Natural killer cell (primary cell): ENCODE results near the gene CUX1. TPM values are rescaled to one million over a fixed set of nuclear protein-coding genes. Genes with fewer than 3 reads are reported as not detected.

Experiments used
- ATAC-seq, 3 donors: fragments of 150-1000 bp in 2 of 3; fragments of 200-7000 bp in 1 of 3; cut with Tn5 transposase; 1 replicate in 1 of 3; 2 replicates in 2 of 3; pipeline ENCODE4 v1.10.0; 2021; ENCODE audit warnings: mild to moderate bottlenecking in 2 of 3, moderate library complexity in 2 of 3
- DNase-seq, 2 donors: peaks; one replicate each; pipeline versions ENCODE4 v3.0.0 to v3.0.0-alpha.2; 2013 to 2021; ENCODE audit warnings: mixed read lengths in 1 of 2
- H3K27ac ChIP-seq: one replicate; pipeline ENCODE4 v1.5.1; 2013; ENCODE audit warnings: mild to moderate bottlenecking, low read length
- H3K27me3 ChIP-seq: one replicate; pipeline ENCODE4 v1.6.1; 2013; ENCODE audit warnings: low read length; ENCODE audit not compliant: control insufficient read depth, insufficient read depth
- H3K36me3 ChIP-seq: one replicate; pipeline ENCODE4 v1.6.1; 2013; ENCODE audit warnings: low read length; ENCODE audit not compliant: control insufficient read depth, insufficient read depth
- H3K4me1 ChIP-seq: one replicate; pipeline ENCODE4 v1.6.1; 2013; ENCODE audit warnings: low read length; ENCODE audit not compliant: control insufficient read depth, insufficient read depth
- H3K4me3 ChIP-seq: one replicate; pipeline ENCODE4 v1.5.1; 2013; ENCODE audit warnings: low read length
- H3K9me3 ChIP-seq: one replicate; pipeline ENCODE4 v1.6.1; 2013; ENCODE audit warnings: low read length; ENCODE audit not compliant: control insufficient read depth, insufficient read depth
- H3K27ac Mint-ChIP-seq, 2 donors: one replicate each; pipeline ENCODE4 v1.8.0; 2022; ENCODE audit warnings: mild to moderate bottlenecking in 2 of 2, mixed read lengths in 2 of 2, moderate library complexity in 1 of 2
- H3K27me3 Mint-ChIP-seq, 2 donors: one replicate each; pipeline ENCODE4 v1.8.0; 2022; ENCODE audit warnings: low read depth in 2 of 2, mixed read lengths in 2 of 2
- H3K36me3 Mint-ChIP-seq: one replicate; pipeline ENCODE4 v1.8.0; 2022; ENCODE audit warnings: mixed read lengths
- H3K4me1 Mint-ChIP-seq, 2 donors: one replicate each; pipeline ENCODE4 v1.8.0; 2022; ENCODE audit warnings: mixed read lengths in 2 of 2
- H3K4me3 Mint-ChIP-seq: one replicate; pipeline ENCODE4 v1.8.0; 2022; ENCODE audit warnings: mild to moderate bottlenecking, moderate library complexity, mixed read lengths
- H3K9me3 Mint-ChIP-seq, 2 donors: one replicate each; pipeline ENCODE4 v1.8.0; 2022; ENCODE audit warnings: mixed read lengths in 2 of 2
- WGBS: methylation state at CpG from one replicate; pipeline ENCODE4 v1.1.7; 2013; ENCODE audit warnings: missing lambda C conversion rate; ENCODE audit not compliant: insufficient coverage; 5-methylcytosine and 5-hydroxymethylcytosine counted together
- intact Hi-C: fragments of 100-400 bp; cut with micrococcal nuclease; formaldehyde crosslinking; loops from one replicate; pipeline ENCODE4 v1.14.2; 2022
- total RNA-seq, 4 donors: library from RNA; stranded (reverse); fragments of 120-200 nt in 1 of 4; gene quantifications; one replicate each; pipeline versions ENCODE4 v1.2.3 to v1.2.4, GENCODE V29; 2013 to 2022
- TF ChIP-seq, protein P1 (sequence below): fragments of 200-600 bp; IDR thresholded peaks from one replicate; pipeline ENCODE4 v1.8.0; 2022; ENCODE audit warnings: antibody characterized with exemption

CUX1 gene
- total RNA-seq, 3 donors from 2014 or later (not counting 1 experiment from before 2014, with no cell fraction given): 59.8 to 77.4 (median 73.6) TPM

DNA sequence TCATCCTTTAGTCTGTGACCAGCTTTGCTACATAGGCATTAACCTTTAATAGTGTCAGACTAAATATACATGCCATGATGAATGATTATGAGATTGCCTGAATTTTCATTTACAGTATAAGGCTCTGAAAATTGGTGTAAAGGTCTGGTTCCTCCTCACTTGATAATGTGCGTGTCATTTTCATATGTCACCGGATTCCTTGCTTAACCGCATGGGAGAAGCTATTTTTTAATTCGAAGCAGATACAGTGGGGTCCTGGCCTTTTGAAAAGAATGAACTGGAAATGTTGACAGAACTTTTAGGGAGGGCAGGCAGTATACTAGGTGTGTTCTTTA, 276.9 kb downstream of the CUX1 start:
- peaks cover 2% of the 10 kb centered on the region for H3K36me3 Mint-ChIP-seq
- H3K27ac Mint-ChIP-seq: peak overlapping the region in 1 of 2 donors; percentile 21

GRCh38 chr7:102095321-102096011, 278.0 kb downstream of the CUX1 start:
- Mint-ChIP-seq H3K36me3 (no peaks in the 10 kb centered on the region), H3K9me3 (no peaks in the 10 kb centered on the region), H3K4me3 (no peak overlapping the region), H3K27ac (no peak overlapping the region), H3K4me1 (peaks cover 0 to 9% of the 10 kb centered on the region in 2 donors), H3K27me3 (no peaks in the 10 kb centered on the region)
- intact Hi-C loops: no loop called here
- TF ChIP-seq, protein P1, sequence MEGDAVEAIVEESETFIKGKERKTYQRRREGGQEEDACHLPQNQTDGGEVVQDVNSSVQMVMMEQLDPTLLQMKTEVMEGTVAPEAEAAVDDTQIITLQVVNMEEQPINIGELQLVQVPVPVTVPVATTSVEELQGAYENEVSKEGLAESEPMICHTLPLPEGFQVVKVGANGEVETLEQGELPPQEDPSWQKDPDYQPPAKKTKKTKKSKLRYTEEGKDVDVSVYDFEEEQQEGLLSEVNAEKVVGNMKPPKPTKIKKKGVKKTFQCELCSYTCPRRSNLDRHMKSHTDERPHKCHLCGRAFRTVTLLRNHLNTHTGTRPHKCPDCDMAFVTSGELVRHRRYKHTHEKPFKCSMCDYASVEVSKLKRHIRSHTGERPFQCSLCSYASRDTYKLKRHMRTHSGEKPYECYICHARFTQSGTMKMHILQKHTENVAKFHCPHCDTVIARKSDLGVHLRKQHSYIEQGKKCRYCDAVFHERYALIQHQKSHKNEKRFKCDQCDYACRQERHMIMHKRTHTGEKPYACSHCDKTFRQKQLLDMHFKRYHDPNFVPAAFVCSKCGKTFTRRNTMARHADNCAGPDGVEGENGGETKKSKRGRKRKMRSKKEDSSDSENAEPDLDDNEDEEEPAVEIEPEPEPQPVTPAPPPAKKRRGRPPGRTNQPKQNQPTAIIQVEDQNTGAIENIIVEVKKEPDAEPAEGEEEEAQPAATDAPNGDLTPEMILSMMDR: no peak
- no peak overlapping the region for H3K4me3 ChIP-seq
- H3K4me1 ChIP-seq: no peaks in the 10 kb centered on the region
- no peak overlapping the region for H3K27ac ChIP-seq
- H3K9me3 ChIP-seq: no peaks in the 10 kb centered on the region
- no peak for DNase-seq
- no peaks in the 10 kb centered on the region for H3K27me3 ChIP-seq
- WGBS: 97% methylated on average over 16 of the region's 16 CpGs
- no peak for ATAC-seq
- peaks cover 12% of the 10 kb centered on the region for H3K36me3 ChIP-seq

More for the DNA sequence above, 276.9 kb downstream of the CUX1 start:
- TF ChIP-seq, protein P1: no peak
- Mint-ChIP-seq H3K4me3 (no peak overlapping the region), H3K27me3 (no peaks in the 10 kb centered on the region), H3K4me1 (peaks cover 6 to 14% of the 10 kb centered on the region in 2 donors), H3K9me3 (no peaks in the 10 kb centered on the region)
- 98% methylated on average over 4 of the region's 4 CpGs for WGBS
- Histone ChIP-seq H3K9me3 (peaks cover 5% of the 10 kb centered on the region), H3K4me1 (no peaks in the 10 kb centered on the region), H3K27me3 (no peaks in the 10 kb centered on the region), H3K27ac (no peak overlapping the region), H3K4me3 (no peak overlapping the region), H3K36me3 (peaks cover 8% of the 10 kb centered on the region)
- intact Hi-C loops: no loop called here
- ATAC-seq (no peak), DNase-seq (no peak)

GRCh38 chr7:102096012-102096332, 278.5 kb downstream of the CUX1 start:
- H3K27ac Mint-ChIP-seq: no peak overlapping the region

More at GRCh38 chr7:102096012-102096332, 278.5 kb downstream of the CUX1 start:
- intact Hi-C loops: no loop called here
- TF ChIP-seq, protein P1: no peak
- Mint-ChIP-seq H3K36me3 (no peaks in the 10 kb centered on the region), H3K4me3 (no peak overlapping the region), H3K9me3 (no peaks in the 10 kb centered on the region), H3K4me1 (peaks cover 0 to 9% of the 10 kb centered on the region in 2 donors), H3K27me3 (no peaks in the 10 kb centered on the region)
- H3K4me3 ChIP-seq: no peak overlapping the region
- H3K27me3 ChIP-seq: no peaks in the 10 kb centered on the region
- H3K27ac ChIP-seq: no peak overlapping the region
- no peak for ATAC-seq
- DNase-seq: no peak
- over 99% methylated on average over 7 of the region's 10 CpGs for WGBS
- H3K9me3 ChIP-seq: no peaks in the 10 kb centered on the region
- no peaks in the 10 kb centered on the region for H3K4me1 ChIP-seq
- peaks cover 12% of the 10 kb centered on the region for H3K36me3 ChIP-seq
